ENCODE data around the gene ZC3HAV1. TPM values are rescaled to one million over a fixed set of nuclear protein-coding genes. Genes with fewer than 3 reads are reported as not detected.

Gene ZC3HAV1
- total and polyA plus RNA-seq, 2 of the 4 experiments (the other 2 are of a cell fraction) = 9.9 to 22.4 TPM

DNA sequence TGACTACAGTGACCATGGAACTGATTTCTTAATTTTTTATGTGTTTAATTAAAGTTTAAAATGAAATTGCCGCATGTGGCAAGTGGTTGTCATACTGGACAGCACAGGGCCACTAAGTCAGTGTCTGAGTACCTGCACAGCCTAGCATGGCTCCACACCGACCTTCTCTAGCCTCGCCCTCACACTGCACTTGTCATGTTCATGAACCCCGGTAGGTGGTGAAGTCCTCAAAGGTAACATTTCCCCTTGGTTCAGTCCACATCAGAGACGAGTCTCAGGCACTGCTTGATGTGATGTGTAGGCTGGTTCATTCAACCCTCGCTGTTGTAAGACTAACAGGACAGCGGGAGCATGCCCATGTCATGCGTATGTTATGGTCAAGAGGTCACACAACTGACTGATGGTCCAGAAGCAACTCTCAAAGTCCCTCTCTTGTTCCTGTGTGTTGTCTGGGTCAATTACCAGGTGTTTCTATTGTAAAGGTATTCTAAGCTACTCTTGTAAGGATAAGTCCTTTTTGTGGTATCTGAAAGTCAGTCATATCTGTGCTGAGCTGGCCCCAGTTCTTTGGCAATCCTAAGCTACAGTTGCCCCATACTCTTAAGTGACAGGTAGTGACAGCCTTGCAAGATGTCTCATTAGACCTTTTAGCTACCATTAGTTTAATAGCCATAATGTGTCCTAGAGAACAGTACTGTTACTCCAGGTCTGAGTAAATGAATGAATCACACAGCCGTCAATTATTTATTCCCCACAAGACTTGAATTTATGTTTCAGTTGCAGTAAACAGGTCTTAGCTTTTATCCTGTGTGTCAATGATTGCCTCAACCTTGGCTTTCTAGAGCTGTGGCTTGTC is 40.7 kb downstream of the ZC3HAV1 start:
- Histone ChIP-seq H3K36me3 (ENCODE audit: control insufficient read depth, insufficient read depth, low read length) (peaks cover 33% of the 10 kb centered on the region), H2AK5ac (ENCODE audit: low read depth, low read length) (no peak overlapping the region), H4K5ac (ENCODE audit: low read depth, low read length) (no peak overlapping the region), H4K20me1 (ENCODE audit: insufficient read depth, low read length) (no peaks in the 10 kb centered on the region), H3K9ac (ENCODE audit: low read depth, low read length) (no peak overlapping the region), H3K79me1 (ENCODE audit: low read depth in 1 of 2, low read length in 2 of 2) (no peaks in the 10 kb centered on the region; a peak in 1 of 4 replicates), H3K9me1 (ENCODE audit: insufficient read depth, low read length) (no peaks in the 10 kb centered on the region), H3K23ac (ENCODE audit: low read depth, low read length) (no peak overlapping the region), H3K27me3 (ENCODE audit: control insufficient read depth, insufficient read depth, low read length) (no peaks in the 10 kb centered on the region), H3K27ac (ENCODE audit: insufficient read depth, low read length) (no peak overlapping the region), H4K91ac (ENCODE audit: insufficient read depth, low read depth, low read length) (no peak overlapping the region), H2AFZ (replicated peaks; ENCODE audit: low read length, poor library complexity) (no peak overlapping the region), H3K14ac (replicated peaks; ENCODE audit: low read depth, low read length) (no peak overlapping the region), H2AK9ac (replicated peaks; ENCODE audit: low read depth, low read length, poor library complexity) (no peak overlapping the region), H3K4me3 (ENCODE audit: insufficient read depth, low read depth, low read length) (no peak overlapping the region), H3K18ac (ENCODE audit: low read depth, low read length) (no peak overlapping the region), H2BK20ac (ENCODE audit: low read depth, low read length) (no peak overlapping the region), H3K4me2 (ENCODE audit: low read depth, low read length) (no peak overlapping the region), H2BK15ac (ENCODE audit: low read depth, low read length) (no peak overlapping the region), H3K4ac (ENCODE audit: low read depth, low read length) (no peak overlapping the region), H3K4me1 (ENCODE audit: control insufficient read depth, insufficient read depth, low read length) (no peaks in the 10 kb centered on the region), H2BK120ac (ENCODE audit: low read depth, low read length) (no peak overlapping the region), H2BK5ac (ENCODE audit: low read depth, low read length, poor library complexity, severe bottlenecking) (no peak overlapping the region), H3K56ac (ENCODE audit: extremely low read depth, insufficient read depth, low read length) (no peak overlapping the region), H4K8ac (ENCODE audit: low read depth in 2 of 2, low read length in 2 of 2) (no peak overlapping the region), H3K9me3 (ENCODE audit: control insufficient read depth, insufficient read depth, low read length) (peaks cover 2% of the 10 kb centered on the region; the same call in 1 of the 2 replicates)
- ATAC-seq (ENCODE audit: low read depth) = no peak
- WGBS, 2 experiments (ENCODE audit: extremely low coverage in 2 of 2, insufficient read length in 1 of 2) = 100% methylated on average over 1 of the region's 9 CpGs; no CpG with 5 or more reads in 1 of the 2 experiments
- dilution Hi-C loops (cut with HindIII; ENCODE audit: low sequenced_read_pairs, unreplicated experiment) (no loop called here), intact Hi-C loops (cut with micrococcal nuclease) (no loop called here), in situ Hi-C loops (cut with MboI; ENCODE audit: low sequenced_read_pairs) (no loop called here)
- TF ChIP-seq POLR2A (IDR thresholded peaks at IDR 0.05; ENCODE audit: low read depth, low read length) = no peak
- no peak for TF ChIP-seq CTCF (conservative IDR thresholded peaks at IDR 0.05; ENCODE audit: low read depth, low read length)
- no peak for TF ChIP-seq MAZ (IDR thresholded peaks at IDR 0.05; ENCODE audit: borderline replicate concordance, low read depth, low read length)
- no peak for TF ChIP-seq MXI1 (IDR thresholded peaks at IDR 0.05; ENCODE audit: borderline replicate concordance, low read depth, low read length)
- no peak for TF ChIP-seq USF2 (IDR thresholded peaks at IDR 0.05; ENCODE audit: low read depth, low read length)
- no peak for TF ChIP-seq MAFK (IDR thresholded peaks at IDR 0.05; ENCODE audit: low read depth, low read length)
- no peak for TF ChIP-seq SMC3 (IDR thresholded peaks at IDR 0.05; ENCODE audit: low read depth, low read length)
- no peak for TF ChIP-seq RFX5 (IDR thresholded peaks at IDR 0.05; ENCODE audit: low read depth, low read length)
- TF ChIP-seq BHLHE40 (IDR thresholded peaks at IDR 0.05; ENCODE audit: low read depth, low read length) = no peak
- TF ChIP-seq, protein P1, sequence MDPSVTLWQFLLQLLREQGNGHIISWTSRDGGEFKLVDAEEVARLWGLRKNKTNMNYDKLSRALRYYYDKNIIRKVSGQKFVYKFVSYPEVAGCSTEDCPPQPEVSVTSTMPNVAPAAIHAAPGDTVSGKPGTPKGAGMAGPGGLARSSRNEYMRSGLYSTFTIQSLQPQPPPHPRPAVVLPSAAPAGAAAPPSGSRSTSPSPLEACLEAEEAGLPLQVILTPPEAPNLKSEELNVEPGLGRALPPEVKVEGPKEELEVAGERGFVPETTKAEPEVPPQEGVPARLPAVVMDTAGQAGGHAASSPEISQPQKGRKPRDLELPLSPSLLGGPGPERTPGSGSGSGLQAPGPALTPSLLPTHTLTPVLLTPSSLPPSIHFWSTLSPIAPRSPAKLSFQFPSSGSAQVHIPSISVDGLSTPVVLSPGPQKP (IDR thresholded peaks at IDR 0.05; ENCODE audit: borderline replicate concordance, low read depth, low read length) = no peak
- no peak for TF ChIP-seq RCOR1 (IDR thresholded peaks at IDR 0.05; ENCODE audit: insufficient replicate concordance, low read length)
- no TSS peak for BruUV-seq (replicated peaks)
- DNase-seq = no peak
- ChIA-PET POLR2A (ENCODE audit: unreplicated experiment) (no interaction called here), CTCF (no interaction called here)
